GM12878 (cell line): Measurements from ENCODE around the gene ID4. TPM values are rescaled to one million over a fixed set of nuclear protein-coding genes. Genes with fewer than 3 reads are reported as not detected.

ENCODE experiments used
- ATAC-seq: fragments of 200-7000 bp; cut with Tn5 transposase; 3 replicates; pipeline ENCODE4 v1.9.1; 2020; ENCODE audit warnings: mild to moderate bottlenecking, moderate library complexity
- BruUV-seq: library from RNA; stranded (reverse); fragments of 400-500 nt; replicated peaks from 2 replicates; lab custom pipeline; 2021; lab: Mats Ljungman, UMichigan
- CTCF ChIA-PET: fragments of 300-600 bp; sonication (Branson Sonifier 250); formaldehyde crosslinking; extraction: SDS; loops from one replicate; lab custom pipeline; 2021; ENCODE audit warnings: inconsistent platforms; lab: Yijun Ruan, JAX
- POLR2A ChIA-PET: fragments of 350-600 bp; formaldehyde crosslinking; extraction: SDS; loops from one replicate; lab custom pipeline; 2021; ENCODE audit warnings: inconsistent platforms; lab: Charles Lee
- RAD21 ChIA-PET: fragments of 300-600 bp; sonication (Branson Sonifier 250); formaldehyde crosslinking; loops from one replicate; lab custom pipeline; 2023; ENCODE audit warnings: antibody characterized with exemption; ENCODE audit not compliant: unreplicated experiment; lab: Charles Lee
- SMC1A ChIA-PET: fragments of 300-600 bp; sonication (Branson Sonifier 250); formaldehyde crosslinking; loops from one replicate; lab custom pipeline; 2023; ENCODE audit not compliant: unreplicated experiment, uncharacterized antibody; lab: Charles Lee
- DNase-seq: peaks from one replicate; pipeline ENCODE4 v3.0.0-alpha.2; 2011; ENCODE audit warnings: low read depth, low spot score
- FAIRE-seq: peaks from 3 replicates; lab custom pipeline; 2011; peaks lifted over from hg19 to GRCh38; lab: Jason Lieb, UNC
- H2AFZ ChIP-seq: 2 replicates; pipeline ENCODE4 v1.6.0; 2011; ENCODE audit warnings: low read depth, low read length, control low read depth; ENCODE audit not compliant: control insufficient read depth
- H3K27ac ChIP-seq: 2 replicates; pipeline ENCODE4 v1.5.1; 2011; ENCODE audit warnings: control low read depth; ENCODE audit not compliant: control insufficient read depth, insufficient read depth
- H3K27me3 ChIP-seq, 2 experiments: replicated peaks in 1 of 2; 2 replicates each; pipeline versions ENCODE4 v1.6.0 to v1.6.1; 2011; ENCODE audit warnings: low read length in 1 of 2; ENCODE audit not compliant: control insufficient read depth in 2 of 2, insufficient read depth in 2 of 2
- H3K36me3 ChIP-seq, 2 experiments: 2 replicates each; pipeline ENCODE4 v1.5.1; 2011; ENCODE audit warnings: low read length in 1 of 2; ENCODE audit not compliant: control insufficient read depth in 2 of 2, insufficient read depth in 2 of 2
- H3K4me1 ChIP-seq: 2 replicates; pipeline ENCODE4 v1.6.1; 2011; ENCODE audit warnings: mild to moderate bottlenecking, low read length, moderate library complexity, mixed read lengths; ENCODE audit not compliant: control insufficient read depth, insufficient read depth
- H3K4me2 ChIP-seq: 2 replicates; pipeline ENCODE4 v1.6.0; 2011; ENCODE audit warnings: control low read depth; ENCODE audit not compliant: control insufficient read depth, insufficient read depth
- H3K4me3 ChIP-seq: fragments of 200-600 bp; sonication (generic); 2 replicates; pipeline ENCODE4 v1.5.1; 2016
- H3K79me2 ChIP-seq: 2 replicates; pipeline ENCODE4 v1.6.0; 2011; ENCODE audit warnings: low read length; ENCODE audit not compliant: control insufficient read depth, insufficient read depth
- H3K9ac ChIP-seq: 2 replicates; pipeline ENCODE4 v1.8.0; 2011; ENCODE audit warnings: low read length, control low read depth, mixed read lengths; ENCODE audit not compliant: control insufficient read depth, insufficient read depth
- H3K9me3 ChIP-seq: replicated peaks from 3 replicates; pipeline ENCODE4 v1.5.1; 2011; ENCODE audit warnings: mild to moderate bottlenecking, low read length; ENCODE audit not compliant: control insufficient read depth, insufficient read depth
- H4K20me1 ChIP-seq: 2 replicates; pipeline ENCODE4 v1.6.0; 2011; ENCODE audit not compliant: control insufficient read depth, insufficient read depth
- ATF7 ChIP-seq: fragments of 450-650 bp; IDR thresholded peaks from 2 replicates; pipeline ENCODE4 v1.6.1; 2016; ENCODE audit warnings: low read depth, mild to moderate bottlenecking
- CREM ChIP-seq: IDR thresholded peaks from 2 replicates; pipeline ENCODE4 v1.6.1; 2014; ENCODE audit warnings: antibody characterized with exemption, low read depth
- NFXL1 ChIP-seq: fragments of 450-650 bp; IDR thresholded peaks from 2 replicates; pipeline ENCODE4 v1.6.1; 2017; ENCODE audit warnings: antibody characterized with exemption, mild to moderate bottlenecking, borderline replicate concordance
- POLR2AphosphoS2 ChIP-seq: IDR thresholded peaks from 2 replicates; pipeline ENCODE4 v1.6.1; 2011; ENCODE audit warnings: low read depth, mild to moderate bottlenecking, low read length, improper control_type of control experiment, moderate library complexity
- RELA ChIP-seq: fragments of 450-650 bp; IDR thresholded peaks from 2 replicates; pipeline ENCODE4 v1.8.0; 2014; ENCODE audit warnings: borderline replicate concordance; ENCODE audit not compliant: partially characterized antibody
- ZBTB33 ChIP-seq: fragments of 450-650 bp; IDR thresholded peaks from 2 replicates; pipeline ENCODE4 v1.6.1; 2017; ENCODE audit warnings: mild to moderate bottlenecking
- ZNF207 ChIP-seq: fragments of 450-650 bp; IDR thresholded peaks from 2 replicates; pipeline ENCODE4 v1.6.1; 2014; ENCODE audit warnings: antibody characterized with exemption, mild to moderate bottlenecking, borderline replicate concordance
- ZNF274 ChIP-seq: IDR thresholded peaks from one replicate; pipeline ENCODE4 v1.8.0; 2011; ENCODE audit not compliant: insufficient read length, insufficient read depth
- WGBS: methylation state at CpG from one replicate; pipeline ENCODE4 v1.1.6; 2016; ENCODE audit warnings: low lambda C conversion rate; ENCODE audit not compliant: insufficient replicate concordance, insufficient coverage; ENCODE audit errors: missing lambda C conversion rate; 5-methylcytosine and 5-hydroxymethylcytosine counted together
- in situ Hi-C: fragments of 300-500 bp; cut with MboI; formaldehyde crosslinking; loops from 9 replicates; pipeline ENCODE4 v1.14.3; 2018; ENCODE audit warnings: mixed read lengths
- intact Hi-C: fragments of 100-400 bp; cut with micrococcal nuclease; formaldehyde crosslinking; loops from one replicate; pipeline ENCODE4 v1.14.2; 2022; ENCODE audit not compliant: unreplicated experiment
- polyA plus RNA-seq, 11 experiments: library from polyadenylated mRNA; depleted of rRNA in 4 of 11; unstranded in 6 of 11; stranded (reverse) in 5 of 11; fragments of >200 nt; fragmentation: Nextera tagmentation in 4 of 11; fragmentation: Illumina TruSeq in 1 of 11; extraction: Ambion mirVana in 4 of 11; extraction: Trizol in 1 of 11; gene quantifications; 1 replicate in 1 of 11; 2 replicates in 10 of 11; pipeline versions ENCODE4 v1.2.1 to v1.2.3, GENCODE V29; 2011 to 2016; ENCODE audit warnings: inconsistent platforms in 2 of 11, missing spikeins in 2 of 11, low read depth in 1 of 11
- total RNA-seq, 4 experiments: library from RNA; depleted of rRNA in 3 of 4; stranded (reverse); fragments of >200 nt in 3 of 4; fragmentation: Illumina TruSeq in 1 of 4; extraction: Trizol in 1 of 4; gene quantifications; 2 replicates each; pipeline versions ENCODE4 v1.2.1 to v1.2.3, GENCODE V29; 2013 to 2021
- TF ChIP-seq, protein P1 (sequence below): IDR thresholded peaks from 2 replicates; pipeline ENCODE4 v1.6.1; 2012; ENCODE audit warnings: low read depth, low read length, improper control_type of control experiment

Gene ID4
- total and polyA plus RNA-seq, 10 of the 15 experiments (the other 5 are each of a cell fraction or from before 2014, with no cell fraction given), result 0.09 TPM; not detected in 9

DNA sequence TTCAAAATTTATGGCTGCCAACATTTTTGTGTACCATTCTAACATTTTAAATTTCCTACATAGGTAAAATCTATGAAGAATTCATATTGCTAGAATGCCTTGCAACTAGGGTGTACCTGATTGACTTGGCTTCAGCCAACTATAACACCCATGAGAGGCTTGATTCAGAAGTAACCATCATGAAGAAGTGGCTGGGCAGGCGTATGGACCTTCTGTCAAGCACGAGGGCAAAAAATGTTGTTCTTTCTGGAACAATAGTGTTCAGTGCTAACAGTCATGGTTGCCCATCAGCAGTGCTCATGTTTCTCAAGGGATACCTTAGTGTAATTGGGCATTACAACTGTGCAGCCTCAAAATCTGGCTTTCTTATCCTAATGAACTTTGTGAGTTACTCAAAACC lies 42.9 kb downstream of the ID4 start:
- no peak overlapping the region for H3K4me2 ChIP-seq
- no peak overlapping the region for H2AFZ ChIP-seq
- DNase-seq (no peak), FAIRE-seq (no peak), ATAC-seq (no peak)
- no peak overlapping the region for H3K9ac ChIP-seq
- intact Hi-C loops, result no loop called here
- POLR2A ChIA-PET, result no interaction called here
- H3K36me3 ChIP-seq, result no peaks in the 10 kb centered on the region
- TF ChIP-seq, protein P1, sequence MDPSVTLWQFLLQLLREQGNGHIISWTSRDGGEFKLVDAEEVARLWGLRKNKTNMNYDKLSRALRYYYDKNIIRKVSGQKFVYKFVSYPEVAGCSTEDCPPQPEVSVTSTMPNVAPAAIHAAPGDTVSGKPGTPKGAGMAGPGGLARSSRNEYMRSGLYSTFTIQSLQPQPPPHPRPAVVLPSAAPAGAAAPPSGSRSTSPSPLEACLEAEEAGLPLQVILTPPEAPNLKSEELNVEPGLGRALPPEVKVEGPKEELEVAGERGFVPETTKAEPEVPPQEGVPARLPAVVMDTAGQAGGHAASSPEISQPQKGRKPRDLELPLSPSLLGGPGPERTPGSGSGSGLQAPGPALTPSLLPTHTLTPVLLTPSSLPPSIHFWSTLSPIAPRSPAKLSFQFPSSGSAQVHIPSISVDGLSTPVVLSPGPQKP, result no peak
- TF ChIP-seq ZBTB33 (no peak), ATF7 (no peak), NFXL1 (no peak), POLR2AphosphoS2 (no peak), ZNF274 (no peak), RELA (no peak), ZNF207 (no peak), CREM (no peak)
- RAD21 ChIA-PET, result no interaction called here
- WGBS, result 0% methylated on average over 2 of the region's 2 CpGs
- no TSS peak for BruUV-seq
- H3K4me3 ChIP-seq, result no peak overlapping the region
- no peaks in the 10 kb centered on the region for H3K79me2 ChIP-seq
- no peaks in the 10 kb centered on the region for H3K27me3 ChIP-seq
- no peak overlapping the region for H3K27ac ChIP-seq
- H4K20me1 ChIP-seq, result no peaks in the 10 kb centered on the region
- in situ Hi-C loops, result no loop called here
- no peaks in the 10 kb centered on the region for H3K9me3 ChIP-seq
- no peaks in the 10 kb centered on the region for H3K4me1 ChIP-seq
- CTCF ChIA-PET, result no interaction called here
- SMC1A ChIA-PET, result no interaction called here
